Endothelial cell (in vitro differentiated cells): Measurements from ENCODE around the gene CXXC1. TPM values are rescaled to one million over a fixed set of nuclear protein-coding genes. Genes with fewer than 3 reads are reported as not detected.

Experiments
- DNase-seq: peaks from one replicate; pipeline ENCODE4 v3.0.0; 2021; ENCODE audit warnings: low spot score
- H3K27ac Mint-ChIP-seq: one replicate; pipeline ENCODE4 v1.8.0; 2021; ENCODE audit warnings: mixed read lengths, inconsistent platforms; ENCODE audit not compliant: unreplicated experiment
- H3K27me3 Mint-ChIP-seq: one replicate; pipeline ENCODE4 v1.8.0; 2021; ENCODE audit warnings: mild to moderate bottlenecking, moderate library complexity, mixed read lengths, inconsistent platforms; ENCODE audit not compliant: unreplicated experiment
- H3K36me3 Mint-ChIP-seq: one replicate; pipeline ENCODE4 v1.8.0; 2021; ENCODE audit warnings: mild to moderate bottlenecking, low read depth, mixed read lengths, inconsistent platforms; ENCODE audit not compliant: unreplicated experiment
- H3K4me1 Mint-ChIP-seq: one replicate; pipeline ENCODE4 v1.8.0; 2021; ENCODE audit warnings: mild to moderate bottlenecking, mixed read lengths, inconsistent platforms; ENCODE audit not compliant: unreplicated experiment
- H3K4me3 Mint-ChIP-seq: one replicate; pipeline ENCODE4 v1.8.0; 2021; ENCODE audit warnings: mild to moderate bottlenecking, mixed read lengths, inconsistent platforms; ENCODE audit not compliant: unreplicated experiment
- H3K9me3 Mint-ChIP-seq: one replicate; pipeline ENCODE4 v1.8.0; 2021; ENCODE audit warnings: mixed read lengths, inconsistent platforms; ENCODE audit not compliant: unreplicated experiment
- total RNA-seq: library from RNA; stranded (reverse); fragmentation: NEBNext Ultra II Directional; extraction: Animal tissue kit (Norgen Biotek cat#: 25700); gene quantifications from one replicate; pipeline ENCODE4 v1.2.1, GENCODE V29; 2021; ENCODE audit not compliant: unreplicated experiment
- TF ChIP-seq, protein P1 (sequence below): fragments of 200-600 bp; sonication (generic); IDR thresholded peaks from one replicate; pipeline ENCODE4 v1.5.0; 2021; ENCODE audit warnings: antibody characterized with exemption; ENCODE audit not compliant: unreplicated experiment

CXXC1 gene
- total RNA-seq, 1 donor from 2014 or later, result 71.7 TPM

DNA sequence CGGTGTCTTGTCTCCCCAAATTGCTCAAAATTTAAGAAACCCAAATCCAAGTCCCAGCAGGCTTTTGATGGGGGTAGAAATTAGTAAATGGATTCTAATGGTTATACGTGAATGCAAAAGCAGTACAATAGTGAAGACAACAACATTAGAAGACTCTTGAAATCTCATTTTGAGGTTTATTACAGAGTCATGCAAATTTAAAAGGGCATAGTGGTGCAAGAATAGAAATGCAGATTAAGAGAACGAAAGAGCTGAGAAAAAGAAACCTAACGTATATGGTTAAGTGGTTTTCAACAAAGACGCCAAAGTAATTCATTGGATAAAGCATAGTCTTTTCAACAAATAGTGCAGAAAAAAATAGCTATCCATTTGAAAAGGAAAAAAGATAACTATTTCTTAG is 33.2 kb upstream of the CXXC1 start:
- H3K9me3 Mint-ChIP-seq, result no peaks in the 10 kb centered on the region
- H3K4me1 Mint-ChIP-seq, result no peaks in the 10 kb centered on the region
- no peak overlapping the region for H3K4me3 Mint-ChIP-seq
- H3K36me3 Mint-ChIP-seq, result no peaks in the 10 kb centered on the region
- no peak overlapping the region for H3K27ac Mint-ChIP-seq
- TF ChIP-seq, protein P1, sequence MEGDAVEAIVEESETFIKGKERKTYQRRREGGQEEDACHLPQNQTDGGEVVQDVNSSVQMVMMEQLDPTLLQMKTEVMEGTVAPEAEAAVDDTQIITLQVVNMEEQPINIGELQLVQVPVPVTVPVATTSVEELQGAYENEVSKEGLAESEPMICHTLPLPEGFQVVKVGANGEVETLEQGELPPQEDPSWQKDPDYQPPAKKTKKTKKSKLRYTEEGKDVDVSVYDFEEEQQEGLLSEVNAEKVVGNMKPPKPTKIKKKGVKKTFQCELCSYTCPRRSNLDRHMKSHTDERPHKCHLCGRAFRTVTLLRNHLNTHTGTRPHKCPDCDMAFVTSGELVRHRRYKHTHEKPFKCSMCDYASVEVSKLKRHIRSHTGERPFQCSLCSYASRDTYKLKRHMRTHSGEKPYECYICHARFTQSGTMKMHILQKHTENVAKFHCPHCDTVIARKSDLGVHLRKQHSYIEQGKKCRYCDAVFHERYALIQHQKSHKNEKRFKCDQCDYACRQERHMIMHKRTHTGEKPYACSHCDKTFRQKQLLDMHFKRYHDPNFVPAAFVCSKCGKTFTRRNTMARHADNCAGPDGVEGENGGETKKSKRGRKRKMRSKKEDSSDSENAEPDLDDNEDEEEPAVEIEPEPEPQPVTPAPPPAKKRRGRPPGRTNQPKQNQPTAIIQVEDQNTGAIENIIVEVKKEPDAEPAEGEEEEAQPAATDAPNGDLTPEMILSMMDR, result no peak
- H3K27me3 Mint-ChIP-seq, result no peaks in the 10 kb centered on the region
- no peak for DNase-seq

- Mint-ChIP-seq H3K4me1 (no peaks in the 10 kb centered on the region), H3K36me3 (no peaks in the 10 kb centered on the region), H3K27me3 (peaks cover 3% of the 10 kb centered on the region), H3K4me3 (no peak overlapping the region), H3K27ac (no peak overlapping the region), H3K9me3 (no peaks in the 10 kb centered on the region)
- no peak for DNase-seq
- TF ChIP-seq, protein P1, result no peak
Observed at GRCh38 chr18:50315100-50315871, 27.8 kb upstream of the CXXC1 start.

DNA sequence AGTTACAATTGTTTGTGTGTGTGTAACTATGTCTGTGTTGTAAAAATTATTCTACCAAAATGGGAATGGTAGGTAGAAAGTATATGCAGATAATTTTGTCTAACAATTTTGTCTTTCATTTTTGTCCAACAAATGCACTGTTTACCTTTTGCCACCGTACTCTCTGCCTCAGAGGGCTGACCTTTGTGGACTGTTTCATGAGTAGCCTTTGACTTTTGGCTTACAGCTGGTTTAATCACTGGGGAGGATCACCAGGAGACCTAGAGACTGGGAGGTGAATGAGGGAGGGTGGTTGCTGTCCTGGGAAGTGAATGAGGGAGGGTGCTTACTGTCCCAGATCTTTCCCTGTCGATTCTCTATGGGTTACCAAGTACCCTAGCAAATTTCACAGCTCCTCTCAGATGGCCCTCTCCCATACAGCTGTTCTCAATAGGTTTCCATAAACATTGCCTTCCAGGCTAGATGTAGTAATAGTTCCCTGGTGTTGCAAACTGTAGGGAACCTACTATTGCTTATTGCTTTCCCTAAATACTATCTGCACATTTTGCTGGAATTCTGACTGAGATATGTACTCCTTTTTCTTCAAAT is 26.5 kb upstream of the CXXC1 start:
- Mint-ChIP-seq H3K27ac (no peak overlapping the region), H3K27me3 (peaks cover 3% of the 10 kb centered on the region), H3K9me3 (no peaks in the 10 kb centered on the region), H3K4me3 (no peak overlapping the region), H3K36me3 (no peaks in the 10 kb centered on the region), H3K4me1 (no peaks in the 10 kb centered on the region)
- TF ChIP-seq, protein P1, result no peak
- no peak for DNase-seq

DNA sequence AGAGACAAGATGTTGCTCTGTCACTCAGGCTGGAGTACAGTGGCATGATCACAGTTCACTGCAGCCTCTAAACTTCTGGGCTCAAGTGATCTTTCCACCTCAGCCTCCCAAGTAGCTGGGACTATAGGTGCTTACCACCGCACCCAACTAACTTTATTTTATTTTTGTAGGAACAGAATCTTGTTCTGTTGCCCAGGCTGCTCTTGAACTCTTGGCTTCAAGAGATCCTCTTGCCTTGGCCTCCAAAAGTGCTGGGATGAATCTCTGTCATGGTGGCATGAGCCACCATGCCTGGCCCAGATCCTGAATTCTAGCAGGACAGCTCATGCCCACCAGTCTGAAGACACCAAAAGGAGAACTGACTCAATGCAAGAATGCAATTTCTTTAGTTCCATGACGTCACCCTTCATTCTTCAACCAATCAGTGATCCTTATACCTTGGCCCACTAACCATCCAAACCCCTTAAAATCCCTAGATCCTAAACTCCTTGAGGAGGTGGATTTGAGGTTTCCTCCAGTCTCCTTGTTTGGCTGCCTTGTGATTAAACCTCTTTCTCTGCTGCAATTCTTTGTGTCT is 25.6 kb upstream of the CXXC1 start:
- TF ChIP-seq, protein P1, result no peak
- no peak for DNase-seq
- Mint-ChIP-seq H3K9me3 (no peaks in the 10 kb centered on the region), H3K4me1 (no peaks in the 10 kb centered on the region), H3K27me3 (peaks cover 3% of the 10 kb centered on the region), H3K27ac (no peak overlapping the region), H3K4me3 (no peak overlapping the region), H3K36me3 (no peaks in the 10 kb centered on the region)
